ENCODE results near the gene GRM4.

GRCh38 chr6:34005901-34006531 is 139.9 kb downstream of the GRM4 start:
- TF ChIP-seq EZH2phosphoT487 (IDR thresholded peaks at IDR 0.05) (no peak), CTCF (IDR thresholded peaks at IDR 0.05) (no peak)
